CD14-positive monocyte (primary cell): ENCODE data around the gene CAMTA1. TPM values are rescaled to one million over a fixed set of nuclear protein-coding genes. Genes with fewer than 3 reads are reported as not detected.
A peak's percentile ranks its signal among the peaks of the same experiment; 100 is the strongest.

ENCODE experiments used
- DNase-seq, 3 donors: peaks; one replicate each; pipeline ENCODE4 v3.0.0-alpha.2; 2011 to 2022
- H2AFZ ChIP-seq: 2 replicates; pipeline ENCODE4 v1.6.0; 2012; ENCODE audit warnings: mild to moderate bottlenecking, low read depth, low read length, inconsistent platforms; ENCODE audit not compliant: insufficient read depth, poor library complexity, severe bottlenecking
- H3K27ac ChIP-seq, 2 donors: 1 replicate in 1 of 2; 2 replicates in 1 of 2; pipeline ENCODE4 v1.5.1; 2012 to 2013; ENCODE audit warnings: low read length in 2 of 2, control low read depth in 1 of 2, inconsistent platforms in 1 of 2, low read depth in 1 of 2, mild to moderate bottlenecking in 1 of 2
- H3K27me3 ChIP-seq, 2 donors: one replicate each; pipeline versions ENCODE4 v1.6.0 to v1.6.1; 2011 to 2013; ENCODE audit warnings: low read length in 2 of 2; ENCODE audit not compliant: control insufficient read depth in 2 of 2, insufficient read depth in 2 of 2
- H3K36me3 ChIP-seq, 2 donors: replicated peaks in 1 of 2; 1 replicate in 1 of 2; 2 replicates in 1 of 2; pipeline versions ENCODE4 v1.5.1 to v1.6.1; 2012 to 2013; ENCODE audit warnings: low read length in 2 of 2, control low read depth in 1 of 2, inconsistent platforms in 1 of 2, mild to moderate bottlenecking in 1 of 2; ENCODE audit not compliant: insufficient read depth in 2 of 2, control insufficient read depth in 1 of 2
- H3K4me1 ChIP-seq, 2 donors: 1 replicate in 1 of 2; 2 replicates in 1 of 2; pipeline versions ENCODE4 v1.5.1 to v1.6.1; 2012 to 2013; ENCODE audit warnings: low read length in 2 of 2, control low read depth in 1 of 2, inconsistent platforms in 1 of 2, mild to moderate bottlenecking in 1 of 2, moderate library complexity in 1 of 2; ENCODE audit not compliant: insufficient read depth in 2 of 2, control insufficient read depth in 1 of 2
- H3K4me2 ChIP-seq: replicated peaks from 2 replicates; pipeline ENCODE3; 2012; ENCODE audit warnings: low read length, moderate library complexity, mild to moderate bottlenecking; ENCODE audit not compliant: poor library complexity, severe bottlenecking; ENCODE audit errors: extremely low read depth
- H3K4me3 ChIP-seq, 3 experiments: fragments of 200-600 bp in 1 of 3; sonication (generic) in 1 of 3; replicated peaks in 1 of 3; 1 replicate in 2 of 3; 2 replicates in 1 of 3; pipeline ENCODE4 v1.5.1; 2011 to 2013; ENCODE audit warnings: low read length in 3 of 3, mild to moderate bottlenecking in 3 of 3, control low read depth in 2 of 3, low read depth in 2 of 3, inconsistent platforms in 1 of 3, moderate library complexity in 1 of 3
- H3K79me2 ChIP-seq: 2 replicates; pipeline ENCODE4 v1.6.0; 2012; ENCODE audit warnings: mild to moderate bottlenecking, control low read depth, inconsistent platforms, low read length, moderate library complexity; ENCODE audit not compliant: insufficient read depth
- H3K9ac ChIP-seq: 2 replicates; pipeline ENCODE4 v1.6.0; 2017; ENCODE audit warnings: low read length, mild to moderate bottlenecking; ENCODE audit not compliant: insufficient read depth, poor library complexity, severe bottlenecking
- H3K9me3 ChIP-seq, 2 donors: replicated peaks in 1 of 2; 1 replicate in 1 of 2; 2 replicates in 1 of 2; pipeline versions ENCODE4 v1.5.1 to v1.6.1; 2012 to 2013; ENCODE audit warnings: low read length in 2 of 2, control low read depth in 1 of 2; ENCODE audit not compliant: control insufficient read depth in 1 of 2, insufficient read depth in 1 of 2
- H4K20me1 ChIP-seq: 2 replicates; pipeline ENCODE4 v1.6.0; 2012; ENCODE audit warnings: mild to moderate bottlenecking, low read length, control low read depth, moderate library complexity; ENCODE audit not compliant: insufficient read depth
- H3K27ac Mint-ChIP-seq, 7 donors: one replicate each; pipeline ENCODE4 v1.8.0; 2020; ENCODE audit warnings: mild to moderate bottlenecking in 7 of 7, mixed read lengths in 7 of 7, moderate library complexity in 6 of 7, inconsistent platforms in 2 of 7
- H3K27me3 Mint-ChIP-seq, 3 donors: one replicate each; pipeline ENCODE4 v1.8.0; 2021 to 2022; ENCODE audit warnings: low read depth in 3 of 3, mild to moderate bottlenecking in 3 of 3, mixed read lengths in 3 of 3, moderate library complexity in 3 of 3, inconsistent platforms in 1 of 3
- H3K36me3 Mint-ChIP-seq, 2 donors: one replicate each; pipeline ENCODE4 v1.8.0; 2020; ENCODE audit warnings: mixed read lengths in 2 of 2, inconsistent platforms in 1 of 2, mild to moderate bottlenecking in 1 of 2
- H3K4me1 Mint-ChIP-seq: one replicate; pipeline ENCODE4 v1.8.0; 2020; ENCODE audit warnings: mild to moderate bottlenecking, mixed read lengths
- H3K4me3 Mint-ChIP-seq, 2 donors: one replicate each; pipeline ENCODE4 v1.8.0; 2020; ENCODE audit warnings: mild to moderate bottlenecking in 2 of 2, mixed read lengths in 2 of 2, moderate library complexity in 1 of 2
- H3K9me3 Mint-ChIP-seq, 7 donors: one replicate each; pipeline ENCODE4 v1.8.0; 2020 to 2022; ENCODE audit warnings: mixed read lengths in 7 of 7, mild to moderate bottlenecking in 6 of 7, moderate library complexity in 6 of 7, inconsistent platforms in 2 of 7
- CTCF ChIP-seq: fragments of 200-600 bp; IDR thresholded peaks from one replicate; pipeline ENCODE4 v1.8.0; 2022; ENCODE audit warnings: antibody characterized with exemption, mild to moderate bottlenecking
- WGBS: methylation state at CpG from one replicate; pipeline ENCODE4 v1.1.5; 2013; ENCODE audit warnings: missing lambda C conversion rate; ENCODE audit not compliant: insufficient coverage; 5-methylcytosine and 5-hydroxymethylcytosine counted together
- intact Hi-C, 2 donors: fragments of 100-400 bp; cut with micrococcal nuclease; formaldehyde crosslinking; loops; one replicate each; pipeline versions ENCODE4 v1.15.0 to v1.15.1; 2023
- polyA plus RNA-seq, 3 donors: library from polyadenylated mRNA; depleted of rRNA in 1 of 3; unstranded in 2 of 3; stranded (reverse) in 1 of 3; fragments of 300-500 nt in 2 of 3; fragments of >200 nt in 1 of 3; fragmentation: Illumina TruSeq in 2 of 3; gene quantifications; 1 replicate in 2 of 3; 2 replicates in 1 of 3; pipeline ENCODE4 v1.2.3, GENCODE V29; 2012 to 2021

Gene CAMTA1
- polyA plus RNA-seq, 3 donors = 52.0 to 89.6 (median 78.3) TPM

GRCh38 chr1:7233646-7234470, 448.6 kb downstream of the CAMTA1 start:
- Histone ChIP-seq H3K27ac (no peak overlapping the region), H3K36me3 (no peaks in the 10 kb centered on the region), H4K20me1 (no peaks in the 10 kb centered on the region), H3K9me3 (no peaks in the 10 kb centered on the region), H3K4me3 (no peak overlapping the region), H3K4me2 (no peak overlapping the region), H3K79me2 (no peaks in the 10 kb centered on the region), H3K27me3 (peaks cover 2 to 9% of the 10 kb centered on the region in 2 donors), H3K9ac (no peak overlapping the region), H2AFZ (no peak overlapping the region), H3K4me1 (no peaks in the 10 kb centered on the region)
- H3K36me3 Mint-ChIP-seq = no peaks in the 10 kb centered on the region
- no peak for DNase-seq
- peak overlapping the region in 1 of 7 donors; percentile 20 for H3K27ac Mint-ChIP-seq
- no peak for TF ChIP-seq CTCF
- intact Hi-C loops = no loop called here
- H3K4me1 Mint-ChIP-seq = no peaks in the 10 kb centered on the region
- H3K27me3 Mint-ChIP-seq = peaks cover 14 to 27% (median 22%) of the 10 kb centered on the region in 3 donors
- WGBS = 93% methylated on average over 23 of the region's 28 CpGs
- no peaks in the 10 kb centered on the region for H3K9me3 Mint-ChIP-seq
- H3K4me3 Mint-ChIP-seq = no peak overlapping the region

- Histone ChIP-seq H3K79me2 (no peaks in the 10 kb centered on the region), H3K27ac (no peak overlapping the region), H2AFZ (no peak overlapping the region), H3K9ac (no peak overlapping the region), H4K20me1 (no peaks in the 10 kb centered on the region), H3K4me2 (no peak overlapping the region), H3K4me3 (no peak overlapping the region), H3K27me3 (peaks cover 2 to 9% of the 10 kb centered on the region in 2 donors), H3K9me3 (no peaks in the 10 kb centered on the region), H3K36me3 (no peaks in the 10 kb centered on the region), H3K4me1 (no peaks in the 10 kb centered on the region)
- DNase-seq = no peak
- Mint-ChIP-seq H3K4me3 (no peak overlapping the region), H3K27me3 (peaks cover 16 to 27% (median 22%) of the 10 kb centered on the region in 3 donors), H3K4me1 (no peaks in the 10 kb centered on the region), H3K9me3 (no peaks in the 10 kb centered on the region), H3K36me3 (no peaks in the 10 kb centered on the region), H3K27ac (no peak overlapping the region)
- no peak for TF ChIP-seq CTCF
- intact Hi-C loops = no loop called here
- WGBS = 88% methylated on average over 9 of the region's 9 CpGs
Observed at GRCh38 chr1:7234471-7234755, 449.2 kb downstream of the CAMTA1 start.
